Measurements from ENCODE around the gene AKNA. TPM values are rescaled to one million over a fixed set of nuclear protein-coding genes. Genes with fewer than 3 reads are reported as not detected.

The AKNA gene
- total and polyA plus RNA-seq, 2 experiments from 2014 or later = 6.6 to 13.8 TPM

DNA sequence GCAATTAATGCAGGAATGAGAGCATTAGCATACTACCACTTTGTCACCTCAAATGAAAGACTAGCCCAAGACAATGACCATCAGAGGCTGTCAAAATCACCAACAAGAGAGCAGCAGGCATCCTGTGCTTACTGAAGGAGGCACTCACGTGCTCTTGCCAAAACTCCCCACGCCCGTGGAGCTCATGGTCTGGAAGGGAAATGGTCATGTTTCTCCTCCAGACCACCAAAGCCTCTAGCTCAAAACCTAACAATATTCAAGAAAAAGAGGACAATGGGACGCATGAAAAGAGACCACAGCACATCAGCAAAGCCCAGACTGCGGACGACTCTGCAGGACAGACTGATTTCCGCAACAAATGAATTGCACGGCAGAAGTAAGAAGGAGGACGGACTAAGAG, 12.8 kb downstream of the AKNA start:
- Histone ChIP-seq H3K4me2 (no peak overlapping the region), H3K27me3 (no peaks in the 10 kb centered on the region), H3K4me1 (ENCODE audit: insufficient read depth) (no peaks in the 10 kb centered on the region), H3K36me3 (replicated peaks; ENCODE audit: insufficient read depth, low read depth) (no peaks in the 10 kb centered on the region), H3K4me3 (no peak overlapping the region), H3K9me3 (ENCODE audit: low read depth) (no peaks in the 10 kb centered on the region), H3K79me2 (peaks cover 2% of the 10 kb centered on the region), H4K20me1 (ENCODE audit: insufficient read depth, poor library complexity, severe bottlenecking) (no peaks in the 10 kb centered on the region), H2AFZ (no peak overlapping the region), H3K27ac (no peak overlapping the region), H3K9me2 (replicated peaks; ENCODE audit: insufficient read depth) (no peaks in the 10 kb centered on the region)
- no peak for TF ChIP-seq EZH2phosphoT487 (IDR thresholded peaks at IDR 0.05; ENCODE audit: low read depth, severe bottlenecking, unreplicated experiment)
- TF ChIP-seq EZH2 (IDR thresholded peaks at IDR 0.05; ENCODE audit: borderline replicate concordance) = no peak
- TF ChIP-seq, protein P1, sequence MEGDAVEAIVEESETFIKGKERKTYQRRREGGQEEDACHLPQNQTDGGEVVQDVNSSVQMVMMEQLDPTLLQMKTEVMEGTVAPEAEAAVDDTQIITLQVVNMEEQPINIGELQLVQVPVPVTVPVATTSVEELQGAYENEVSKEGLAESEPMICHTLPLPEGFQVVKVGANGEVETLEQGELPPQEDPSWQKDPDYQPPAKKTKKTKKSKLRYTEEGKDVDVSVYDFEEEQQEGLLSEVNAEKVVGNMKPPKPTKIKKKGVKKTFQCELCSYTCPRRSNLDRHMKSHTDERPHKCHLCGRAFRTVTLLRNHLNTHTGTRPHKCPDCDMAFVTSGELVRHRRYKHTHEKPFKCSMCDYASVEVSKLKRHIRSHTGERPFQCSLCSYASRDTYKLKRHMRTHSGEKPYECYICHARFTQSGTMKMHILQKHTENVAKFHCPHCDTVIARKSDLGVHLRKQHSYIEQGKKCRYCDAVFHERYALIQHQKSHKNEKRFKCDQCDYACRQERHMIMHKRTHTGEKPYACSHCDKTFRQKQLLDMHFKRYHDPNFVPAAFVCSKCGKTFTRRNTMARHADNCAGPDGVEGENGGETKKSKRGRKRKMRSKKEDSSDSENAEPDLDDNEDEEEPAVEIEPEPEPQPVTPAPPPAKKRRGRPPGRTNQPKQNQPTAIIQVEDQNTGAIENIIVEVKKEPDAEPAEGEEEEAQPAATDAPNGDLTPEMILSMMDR (IDR thresholded peaks at IDR 0.05; ENCODE audit: poor library complexity) = no peak
- WGBS (ENCODE audit: low lambda C conversion rate, missing lambda C conversion rate) = 87% methylated on average over 9 of the region's 9 CpGs
- no peak for DNase-seq (ENCODE audit: low spot score)

DNA sequence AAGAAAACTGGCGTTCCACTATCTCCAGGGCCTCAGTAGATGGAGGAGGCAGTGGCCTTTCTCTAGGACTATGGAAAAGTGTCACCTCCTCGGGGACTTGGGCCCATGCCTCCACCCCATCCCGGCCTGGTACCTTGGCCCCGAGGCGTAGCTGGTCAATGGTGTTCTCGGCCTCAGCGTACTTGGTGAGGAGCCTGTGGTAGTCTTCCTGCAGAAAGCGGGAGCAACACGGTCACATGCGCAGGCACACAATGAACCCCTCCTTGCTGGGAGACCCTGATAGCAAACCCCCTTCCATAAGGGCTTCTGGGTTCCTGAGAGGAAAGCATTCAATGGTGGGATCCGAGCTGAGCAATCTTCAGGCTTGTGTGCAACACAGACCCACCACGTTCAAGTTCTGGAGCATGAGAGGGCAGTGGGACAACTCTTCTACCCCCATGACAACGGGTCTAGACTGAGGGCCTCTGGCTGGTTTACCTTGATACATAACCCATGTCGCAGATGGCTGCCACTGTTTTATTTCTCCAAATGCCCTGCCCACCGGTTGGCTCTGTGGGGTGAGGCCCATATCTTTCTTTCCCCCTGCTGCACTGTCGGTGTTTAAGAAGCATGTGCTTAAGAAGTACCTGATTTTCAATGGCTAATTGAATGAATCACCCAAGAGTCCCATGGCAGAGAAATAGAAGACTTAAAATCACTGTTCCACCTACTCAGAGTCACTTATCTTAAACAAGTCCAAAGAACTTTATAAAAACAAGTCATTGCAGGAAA, 13.6 kb downstream of the AKNA start:
- no peaks in the 10 kb centered on the region for H3K9me3 ChIP-seq (ENCODE audit: low read depth)
- DNase-seq (ENCODE audit: low spot score) = no peak
- no peaks in the 10 kb centered on the region for H3K79me2 ChIP-seq
- TF ChIP-seq EZH2 (IDR thresholded peaks at IDR 0.05; ENCODE audit: borderline replicate concordance) (no peak), EZH2phosphoT487 (IDR thresholded peaks at IDR 0.05; ENCODE audit: low read depth, severe bottlenecking, unreplicated experiment) (no peak)
- TF ChIP-seq, protein P1 (IDR thresholded peaks at IDR 0.05; ENCODE audit: poor library complexity) = no peak
- H3K9me2 ChIP-seq (replicated peaks; ENCODE audit: insufficient read depth) = no peaks in the 10 kb centered on the region
- no peaks in the 10 kb centered on the region for H3K27me3 ChIP-seq
- no peak overlapping the region for H3K4me2 ChIP-seq
- no peak overlapping the region for H3K4me3 ChIP-seq
- 92% methylated on average over 16 of the region's 16 CpGs for WGBS (ENCODE audit: low lambda C conversion rate, missing lambda C conversion rate)
- H2AFZ ChIP-seq = no peak overlapping the region
- H3K4me1 ChIP-seq (ENCODE audit: insufficient read depth) = peaks cover 2% of the 10 kb centered on the region
- H4K20me1 ChIP-seq (ENCODE audit: insufficient read depth, poor library complexity, severe bottlenecking) = no peaks in the 10 kb centered on the region
- no peaks in the 10 kb centered on the region for H3K36me3 ChIP-seq (replicated peaks; ENCODE audit: insufficient read depth, low read depth)
- no peak overlapping the region for H3K27ac ChIP-seq

DNA sequence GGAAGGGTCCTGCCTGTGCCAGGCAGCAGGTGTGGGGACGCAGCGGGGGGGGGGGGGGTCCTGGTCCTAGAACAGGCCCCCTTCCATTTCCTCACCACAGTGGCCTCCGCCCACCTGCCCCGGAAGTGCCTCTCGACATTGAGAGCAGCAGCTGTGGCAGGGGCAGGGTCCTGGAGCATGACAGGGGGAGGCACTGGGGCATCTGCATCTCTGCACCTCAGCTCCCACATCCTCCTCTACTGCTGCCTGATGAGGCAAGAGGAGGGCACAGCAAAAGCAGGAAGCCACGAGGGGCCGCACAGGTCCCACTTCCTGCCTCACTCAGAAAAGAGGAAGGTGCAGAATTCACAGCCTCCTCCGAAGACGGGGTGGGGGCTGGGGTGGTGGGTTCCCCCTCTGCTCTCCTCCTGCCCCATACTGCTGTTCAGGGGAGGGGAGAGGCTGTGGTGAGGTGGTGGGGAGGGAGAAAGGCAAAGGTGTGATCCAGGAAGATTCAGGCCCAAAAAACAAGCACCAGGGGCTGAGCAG, 14.8 kb downstream of the AKNA start:
- Histone ChIP-seq H3K9me3 (ENCODE audit: low read depth) (no peaks in the 10 kb centered on the region), H3K27me3 (no peaks in the 10 kb centered on the region), H2AFZ (no peak overlapping the region), H3K36me3 (replicated peaks; ENCODE audit: insufficient read depth, low read depth) (no peaks in the 10 kb centered on the region), H3K4me3 (no peak overlapping the region), H3K4me1 (ENCODE audit: insufficient read depth) (peaks cover 4% of the 10 kb centered on the region), H4K20me1 (ENCODE audit: insufficient read depth, poor library complexity, severe bottlenecking) (no peaks in the 10 kb centered on the region), H3K4me2 (no peak overlapping the region), H3K27ac (no peak overlapping the region), H3K79me2 (no peaks in the 10 kb centered on the region), H3K9me2 (replicated peaks; ENCODE audit: insufficient read depth) (no peaks in the 10 kb centered on the region)
- no peak for DNase-seq (ENCODE audit: low spot score)
- no peak for TF ChIP-seq EZH2phosphoT487 (IDR thresholded peaks at IDR 0.05; ENCODE audit: low read depth, severe bottlenecking, unreplicated experiment)
- TF ChIP-seq, protein P1 (IDR thresholded peaks at IDR 0.05; ENCODE audit: poor library complexity) = no peak
- no peak for TF ChIP-seq EZH2 (IDR thresholded peaks at IDR 0.05; ENCODE audit: borderline replicate concordance)
- 86% methylated on average over 9 of the region's 9 CpGs for WGBS (ENCODE audit: low lambda C conversion rate, missing lambda C conversion rate)

Measured in hepatocyte (in vitro differentiated cells).